Lower leg skin (tissue), 4 donors: ENCODE results near the gene CA10. TPM values are rescaled to one million over a fixed set of nuclear protein-coding genes. Genes with fewer than 3 reads are reported as not detected.

Experiments used
- DNase-seq, 2 donors: peaks; one replicate each; pipeline ENCODE4 v3.0.0-alpha.2; 2019; ENCODE audit warnings: low spot score in 2 of 2
- H3K4me3 ChIP-seq: fragments of 200-600 bp; sonication (generic); 2 replicates; pipeline ENCODE4 v1.5.1; 2017; ENCODE audit warnings: mild to moderate bottlenecking, low read depth; ENCODE audit not compliant: poor library complexity, severe bottlenecking
- CTCF ChIP-seq, 3 donors: fragments of 450-650 bp; IDR thresholded peaks; one replicate each; pipeline ENCODE4 v1.5.1; 2016; ENCODE audit warnings: antibody characterized with exemption in 3 of 3, mild to moderate bottlenecking in 3 of 3, moderate library complexity in 2 of 3
- POLR2A ChIP-seq, 2 donors: fragments of 450-650 bp; IDR thresholded peaks; one replicate each; pipeline ENCODE4 v1.6.1; 2016 to 2017; ENCODE audit warnings: antibody characterized with exemption in 2 of 2, mild to moderate bottlenecking in 1 of 2, moderate library complexity in 1 of 2
- WGBS, 2 donors: methylation state at CpG; one replicate each; pipeline ENCODE4 v1.1.5; 2018; 5-methylcytosine and 5-hydroxymethylcytosine counted together
- intact Hi-C: fragments of 100-400 bp; cut with DNase I; formaldehyde crosslinking; loops from one replicate; pipeline ENCODE4 v1.15.0; 2023; ENCODE audit warnings: low total_unique reads
- total RNA-seq, 4 donors: library from RNA; depleted of rRNA; stranded (reverse); fragments of >200 nt; gene quantifications; one replicate each; pipeline ENCODE4 v1.1.0, GENCODE V29; 2016

CA10 gene
- total RNA-seq, 4 donors from 2014 or later: not detected

GRCh38 chr17:51797150-51797549 is 361.4 kb downstream of the CA10 start:
- TF ChIP-seq POLR2A (IDR thresholded peaks at IDR 0.05) (no peak), CTCF (IDR thresholded peaks at IDR 0.05) (no peak)
- intact Hi-C loops: no loop called here
- WGBS, 2 donors: 87 to 94% methylated on average over 14 of the region's 14 CpGs
- H3K4me3 ChIP-seq: no peak overlapping the region
- DNase-seq: no peak

GRCh38 chr17:51796026-51796425 is 362.5 kb downstream of the CA10 start:
- no peak for DNase-seq
- WGBS, 2 donors: 85 to 95% methylated on average over 5 of the region's 5 CpGs
- TF ChIP-seq CTCF (IDR thresholded peaks at IDR 0.05) (no peak), POLR2A (IDR thresholded peaks at IDR 0.05) (no peak)
- no peak overlapping the region for H3K4me3 ChIP-seq
- intact Hi-C loops: no loop called here

GRCh38 chr17:51795401-51795800 is 363.1 kb downstream of the CA10 start:
- TF ChIP-seq POLR2A (IDR thresholded peaks at IDR 0.05): no peak
- no peak for TF ChIP-seq CTCF (IDR thresholded peaks at IDR 0.05)
- intact Hi-C loops: no loop called here
- no peak for DNase-seq
- no peak overlapping the region for H3K4me3 ChIP-seq
- 59 to 67% methylated on average over 1 of the region's 1 CpG for WGBS, 2 donors

- H3K4me3 ChIP-seq: no peak overlapping the region
- TF ChIP-seq POLR2A (IDR thresholded peaks at IDR 0.05) (no peak), CTCF (IDR thresholded peaks at IDR 0.05) (no peak)
- DNase-seq: no peak
- intact Hi-C loops: no loop called here
Observed at GRCh38 chr17:51794466-51794865, 364.0 kb downstream of the CA10 start.

GRCh38 chr17:51793686-51794085 is 364.8 kb downstream of the CA10 start:
- intact Hi-C loops: no loop called here

More at GRCh38 chr17:51793686-51794085, 364.8 kb downstream of the CA10 start:
- no peak overlapping the region for H3K4me3 ChIP-seq
- TF ChIP-seq POLR2A (IDR thresholded peaks at IDR 0.05) (no peak), CTCF (IDR thresholded peaks at IDR 0.05) (no peak)
- WGBS, 2 donors: 89 to 95% methylated on average over 1 of the region's 1 CpG
- DNase-seq: no peak
